Neural cell (in vitro differentiated cells): ENCODE measurements around the gene AGBL4. TPM values are rescaled to one million over a fixed set of nuclear protein-coding genes. Genes with fewer than 3 reads are reported as not detected.

ENCODE experiments used
- H2AFZ ChIP-seq: fragments of 200-600, 300-800 bp; sonication (generic), shearing (Covaris generic); 2 replicates; pipeline ENCODE4 v1.6.0; 2014; ENCODE audit warnings: low read depth, mild to moderate bottlenecking, antibody characterized with exemption, low read length, moderate library complexity
- H3F3A ChIP-seq: fragments of 200-600 bp; shearing (Covaris generic); 2 replicates; pipeline ENCODE4 v1.6.1; 2016; ENCODE audit warnings: mild to moderate bottlenecking, moderate library complexity, mixed read lengths, antibody characterized with exemption, low read length; ENCODE audit not compliant: insufficient read depth, poor library complexity, severe bottlenecking
- H3K27ac ChIP-seq: fragments of 200-600, 300-800 bp; sonication (generic), shearing (Covaris generic); 2 replicates; pipeline ENCODE4 v1.5.1; 2014; ENCODE audit warnings: mild to moderate bottlenecking, low read length, moderate library complexity
- H3K27me3 ChIP-seq: fragments of 300-800, 200-600 bp; sonication (generic), shearing (Covaris generic); 2 replicates; pipeline ENCODE4 v1.6.0; 2014; ENCODE audit warnings: mild to moderate bottlenecking, low read depth, low read length, moderate library complexity; ENCODE audit not compliant: insufficient read depth
- H3K36me3 ChIP-seq: fragments of 300-800, 200-600 bp; sonication (generic), shearing (Covaris generic); 2 replicates; pipeline ENCODE4 v1.5.1; 2014; ENCODE audit warnings: mild to moderate bottlenecking, antibody characterized with exemption, low read length, moderate library complexity; ENCODE audit not compliant: insufficient read depth
- H3K4me2 ChIP-seq: fragments of 300-800, 200-600 bp; sonication (generic), shearing (Covaris generic); 2 replicates; pipeline ENCODE4 v1.6.0; 2014; ENCODE audit warnings: mild to moderate bottlenecking, low read length
- H3K4me3 ChIP-seq: fragments of 300-800, 200-600 bp; sonication (generic), shearing (Covaris generic); 2 replicates; pipeline ENCODE4 v1.5.1; 2014; ENCODE audit warnings: mild to moderate bottlenecking, low read length, moderate library complexity
- H3K79me2 ChIP-seq: fragments of 200-600 bp; shearing (Covaris generic); replicated peaks from 2 replicates; pipeline ENCODE4 v1.6.0; 2014; ENCODE audit warnings: mild to moderate bottlenecking, low read length, moderate library complexity; ENCODE audit not compliant: insufficient read depth
- H3K9ac ChIP-seq: fragments of 300-800, 200-600 bp; sonication (generic), shearing (Covaris generic); 2 replicates; pipeline ENCODE4 v1.6.1; 2016; ENCODE audit warnings: mild to moderate bottlenecking, low read length, mixed read lengths
- H3K9me2 ChIP-seq: fragments of 200-600 bp; shearing (Covaris generic); 2 replicates; pipeline ENCODE4 v1.6.1; 2016; ENCODE audit warnings: mild to moderate bottlenecking, low read length, mixed read lengths; ENCODE audit not compliant: insufficient read depth
- H3K9me3 ChIP-seq: fragments of 200-600, 300-800 bp; sonication (generic), shearing (Covaris generic); 2 replicates; pipeline ENCODE4 v1.6.1; 2016; ENCODE audit warnings: mild to moderate bottlenecking, mixed run types, low read length, moderate library complexity, mixed read lengths
- H4K20me1 ChIP-seq: fragments of 200-600 bp; shearing (Covaris generic); 2 replicates; pipeline ENCODE4 v1.6.1; 2016; ENCODE audit warnings: mild to moderate bottlenecking, mixed run types; ENCODE audit not compliant: insufficient read depth
- CTCF ChIP-seq: fragments of 450-650 bp; IDR thresholded peaks from 2 replicates; pipeline ENCODE4 v1.5.1; 2014; ENCODE audit warnings: antibody characterized with exemption, mild to moderate bottlenecking, moderate library complexity; ENCODE audit not compliant: poor library complexity, severe bottlenecking
- EP300 ChIP-seq: fragments of 450-650 bp; conservative IDR thresholded peaks from 2 replicates; pipeline ENCODE4 v1.6.1; 2014; ENCODE audit warnings: antibody characterized with exemption, mild to moderate bottlenecking, moderate library complexity; ENCODE audit not compliant: poor library complexity, severe bottlenecking
- EZH2 ChIP-seq: fragments of 200-600, 300-800 bp; shearing (Covaris generic), sonication (generic); IDR thresholded peaks from 2 replicates; pipeline ENCODE4 v1.6.1; 2014; ENCODE audit warnings: antibody characterized with exemption, low read length, borderline replicate concordance, mild to moderate bottlenecking; ENCODE audit not compliant: insufficient read depth, poor library complexity, severe bottlenecking
- MXI1 ChIP-seq: fragments of 450-650 bp; conservative IDR thresholded peaks from 2 replicates; pipeline ENCODE4 v1.6.1; 2014; ENCODE audit warnings: antibody characterized with exemption, mild to moderate bottlenecking; ENCODE audit not compliant: poor library complexity, severe bottlenecking
- POLR2AphosphoS5 ChIP-seq: IDR thresholded peaks from 2 replicates; pipeline ENCODE4 v1.6.1; 2012
- RAD21 ChIP-seq: fragments of 450-650 bp; conservative IDR thresholded peaks from 2 replicates; pipeline ENCODE4 v1.6.1; 2014; ENCODE audit warnings: antibody characterized with exemption, mild to moderate bottlenecking, moderate library complexity
- REST ChIP-seq: IDR thresholded peaks from 2 replicates; pipeline ENCODE4 v1.6.1; 2012; ENCODE audit warnings: borderline replicate concordance
- SMC3 ChIP-seq: fragments of 450-650 bp; conservative IDR thresholded peaks from 2 replicates; pipeline ENCODE4 v1.6.1; 2014; ENCODE audit warnings: antibody characterized with exemption, mild to moderate bottlenecking, moderate library complexity; ENCODE audit not compliant: poor library complexity
- TAF1 ChIP-seq: IDR thresholded peaks from 2 replicates; pipeline ENCODE4 v1.6.1; 2012; ENCODE audit warnings: low read depth
- polyA plus RNA-seq: library from polyadenylated mRNA; depleted of rRNA; stranded (reverse); fragments of >200 nt; gene quantifications from 2 replicates; pipeline ENCODE4 v1.2.3, GENCODE V29; 2014

AGBL4 gene
- polyA plus RNA-seq, 1 donor from 2014 or later: 1.3 TPM

- H3K9me2 ChIP-seq: no peaks in the 10 kb centered on the region
- H3K27me3 ChIP-seq: no peaks in the 10 kb centered on the region
- H3K36me3 ChIP-seq: no peaks in the 10 kb centered on the region
Measured at GRCh38 chr1:49854741-49855140, 169.0 kb downstream of the AGBL4 start.

GRCh38 chr1:49842596-49842995 is 181.2 kb downstream of the AGBL4 start:
- H3F3A ChIP-seq: no peaks in the 10 kb centered on the region
- H3K9me2 ChIP-seq: no peaks in the 10 kb centered on the region
- no peak overlapping the region for H2AFZ ChIP-seq
- H3K4me3 ChIP-seq: no peak overlapping the region
- no peak overlapping the region for H3K9ac ChIP-seq
- H3K27me3 ChIP-seq: no peaks in the 10 kb centered on the region
- peaks cover 14% of the 10 kb centered on the region for H3K9me3 ChIP-seq
- no peak overlapping the region for H3K4me2 ChIP-seq
- no peaks in the 10 kb centered on the region for H4K20me1 ChIP-seq
- H3K36me3 ChIP-seq: no peaks in the 10 kb centered on the region
- no peaks in the 10 kb centered on the region for H3K79me2 ChIP-seq
- no peak overlapping the region for H3K27ac ChIP-seq
- TF ChIP-seq SMC3: no peak
- no peak for TF ChIP-seq POLR2AphosphoS5
- TF ChIP-seq REST: no peak
- TF ChIP-seq TAF1: no peak
- no peak for TF ChIP-seq EZH2
- no peak for TF ChIP-seq CTCF
- TF ChIP-seq EP300: no peak

More at GRCh38 chr1:49854741-49855140, 169.0 kb downstream of the AGBL4 start:
- H3K4me3 ChIP-seq: no peak overlapping the region
- no peaks in the 10 kb centered on the region for H3K79me2 ChIP-seq
- H3K27ac ChIP-seq: no peak overlapping the region
- no peak overlapping the region for H3K4me2 ChIP-seq
- H2AFZ ChIP-seq: no peak overlapping the region
- H3K9ac ChIP-seq: no peak overlapping the region
- TF ChIP-seq POLR2AphosphoS5: no peak
- TF ChIP-seq EP300: no peak
- no peak for TF ChIP-seq RAD21
- TF ChIP-seq REST: no peak
- TF ChIP-seq EZH2: no peak
- no peak for TF ChIP-seq MXI1
- no peak for TF ChIP-seq CTCF
- TF ChIP-seq SMC3: no peak
- no peak for TF ChIP-seq TAF1
- H4K20me1 ChIP-seq: no peaks in the 10 kb centered on the region
- H3F3A ChIP-seq: no peaks in the 10 kb centered on the region
- H3K9me3 ChIP-seq: no peaks in the 10 kb centered on the region
